ENCODE results near the gene LTN1.
A peak's percentile ranks its signal among the peaks of the same experiment; 100 is the strongest.

LTN1 gene

DNA sequence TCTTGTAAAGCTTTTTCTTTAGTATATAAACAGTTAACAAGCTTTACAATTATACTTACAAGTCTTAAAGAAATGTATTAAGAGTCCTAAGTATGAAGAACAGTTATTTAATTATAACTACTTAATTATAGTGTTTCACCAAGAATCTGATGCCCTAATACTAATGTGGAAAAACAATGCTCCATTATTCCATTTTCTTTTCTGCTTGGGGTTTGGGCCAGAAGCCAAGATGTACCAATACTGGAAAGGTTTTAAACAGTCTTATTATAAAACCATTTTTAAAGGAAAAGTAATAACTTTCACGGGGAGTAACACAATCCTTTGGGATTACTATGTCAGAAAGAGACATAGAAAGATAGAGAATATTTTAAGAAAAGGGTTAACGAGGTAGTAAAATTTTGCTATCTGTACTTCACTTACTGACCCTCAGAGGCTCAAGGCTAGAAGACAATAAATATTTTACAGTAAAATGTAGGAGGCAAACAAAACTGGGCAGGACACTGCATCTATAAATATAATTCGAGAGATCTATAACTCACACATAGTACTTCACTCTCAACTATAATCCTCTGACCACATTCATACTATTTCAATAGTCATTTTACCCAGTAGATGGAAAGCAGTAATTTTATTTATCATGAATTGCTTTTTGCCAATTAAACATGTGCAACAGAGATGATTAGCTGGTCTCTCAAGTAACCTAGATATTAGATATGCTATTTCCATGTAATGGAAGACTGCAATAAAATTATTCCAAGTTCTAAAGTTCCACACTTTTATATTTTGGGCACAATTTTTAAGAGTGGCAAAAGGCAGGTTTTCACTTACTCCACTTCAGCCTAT, 63.9 kb downstream of the LTN1 start:
- DNase-seq: no peak

DNA sequence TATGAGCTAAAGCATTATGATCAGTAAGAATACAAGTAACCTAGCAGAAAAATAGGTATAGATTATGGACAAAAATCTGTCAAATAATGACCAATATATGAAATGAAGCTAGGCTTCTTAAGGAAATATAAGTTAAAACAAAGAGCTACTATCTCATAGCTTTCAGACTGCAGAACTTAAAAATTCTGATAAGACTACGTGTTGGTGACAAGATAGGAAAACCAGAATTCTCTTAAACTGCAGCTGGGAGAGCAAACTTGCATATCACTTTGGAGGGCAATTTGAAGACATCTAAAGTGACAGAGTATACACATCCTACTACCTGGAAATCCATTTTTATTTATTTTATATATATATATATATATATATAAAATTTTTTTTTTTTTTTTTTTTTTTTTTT, 65.5 kb downstream of the LTN1 start:
- DNase-seq: no peak

- no peak for DNase-seq
These were observed 69.2 kb downstream of the LTN1 start for GRCh38 chr21:28923439-28923975.

- no peak for DNase-seq
These were observed 70.3 kb downstream of the LTN1 start for GRCh38 chr21:28922368-28922767.

- DNase-seq: no peak
These were observed 76.4 kb downstream of the LTN1 start for GRCh38 chr21:28916150-28916893.

- DNase-seq: no peak
These were observed 79.6 kb downstream of the LTN1 start for GRCh38 chr21:28913071-28913470.

DNA sequence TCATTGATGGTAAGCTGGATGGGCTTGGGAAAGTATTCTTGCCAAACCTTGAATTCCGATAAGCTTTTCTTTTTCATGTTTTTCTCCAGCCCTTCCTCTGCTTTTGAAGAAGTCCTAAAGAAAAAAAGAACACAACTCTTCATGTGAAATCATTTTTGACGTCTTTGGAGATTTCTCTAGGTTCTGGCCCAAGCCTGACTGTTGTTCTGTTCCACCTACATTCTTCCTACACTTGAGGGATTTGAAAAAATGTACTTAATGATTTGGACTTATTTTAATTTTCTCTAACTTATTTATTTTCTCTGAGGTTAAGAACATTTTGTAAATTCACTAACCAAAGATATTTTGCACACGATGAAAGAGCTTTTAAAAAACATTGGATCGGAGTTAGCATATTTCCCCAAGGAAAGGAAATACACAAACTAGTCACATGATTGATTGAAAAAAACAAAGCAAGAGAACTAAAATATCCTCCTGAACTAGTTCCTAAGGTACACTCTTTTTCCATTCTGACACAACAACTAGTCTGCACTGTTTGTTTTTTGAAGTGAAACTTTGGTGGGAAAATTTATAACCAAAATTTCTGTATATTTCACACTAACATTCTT, 82.3 kb downstream of the LTN1 start:
- no peak for DNase-seq

DNA sequence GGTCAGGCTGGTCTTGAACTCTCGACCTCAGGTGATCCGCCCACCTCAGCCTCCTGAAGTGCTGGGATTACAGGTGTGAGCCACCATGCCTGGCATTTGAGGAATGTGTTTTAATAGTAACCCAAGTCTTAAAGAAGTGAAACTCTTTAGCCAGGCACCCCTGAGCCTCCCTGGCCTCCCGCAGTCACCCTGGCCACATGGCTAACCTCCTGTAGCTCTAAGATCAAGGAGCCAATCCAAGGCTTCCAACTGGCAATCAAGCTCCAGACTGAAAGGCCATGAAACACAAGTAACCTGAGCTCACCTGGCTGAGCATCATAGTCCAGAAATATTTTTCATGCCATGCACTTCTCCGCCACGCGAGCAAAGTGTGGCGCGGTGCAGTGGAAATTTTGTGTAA, 84.3 kb downstream of the LTN1 start:
- no peak for DNase-seq

- DNase-seq: no peak
These were observed 85.8 kb downstream of the LTN1 start for GRCh38 chr21:28906841-28907240.

DNA sequence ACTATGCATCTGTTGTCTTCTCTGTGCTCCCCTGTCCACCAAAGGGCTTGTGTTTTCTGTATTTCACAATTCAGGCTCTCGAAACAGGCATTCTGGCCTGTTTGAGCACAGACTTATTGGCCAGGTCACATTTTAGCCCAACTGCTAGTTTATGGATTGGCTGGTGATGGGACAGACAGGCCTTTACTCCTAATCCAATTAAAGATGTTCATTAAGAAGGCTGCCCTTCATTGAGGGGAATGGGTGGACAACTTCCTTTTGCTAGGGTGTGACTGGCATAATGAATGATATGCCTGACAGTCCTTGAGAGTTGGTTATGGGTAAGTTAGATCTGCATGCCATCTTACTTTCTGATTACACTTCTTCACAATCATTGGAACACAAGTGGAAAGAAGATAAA, 86.4 kb downstream of the LTN1 start:
- no peak for DNase-seq

DNA sequence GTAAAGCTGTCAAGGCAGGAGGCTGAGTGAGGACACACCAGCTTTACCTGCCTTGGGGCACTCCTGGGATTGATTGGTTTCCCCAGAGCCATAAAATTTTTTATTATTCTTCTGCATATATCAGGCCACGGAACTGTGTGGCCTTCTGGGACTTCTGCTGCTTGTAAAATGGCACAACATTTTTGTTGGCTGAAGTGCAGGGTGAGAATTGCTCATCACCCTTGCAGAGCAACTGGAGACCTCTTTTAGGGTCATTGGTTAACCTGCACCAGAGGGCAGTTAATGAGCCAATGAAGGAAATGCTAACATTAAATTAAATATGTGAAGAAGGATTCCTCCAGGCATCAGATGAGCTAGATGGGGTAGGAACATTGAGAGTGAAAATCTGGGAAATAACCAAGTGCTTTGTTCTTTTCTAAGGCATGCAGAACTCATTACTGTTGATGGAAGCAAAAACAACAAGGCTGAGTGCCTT, 87.7 kb downstream of the LTN1 start:
- no peak for DNase-seq

- DNase-seq: no peak
These were observed 89.2 kb downstream of the LTN1 start for GRCh38 chr21:28903448-28903847.

GRCh38 chr21:28900481-28900880, 92.2 kb downstream of the LTN1 start:
- no peak for DNase-seq

DNA sequence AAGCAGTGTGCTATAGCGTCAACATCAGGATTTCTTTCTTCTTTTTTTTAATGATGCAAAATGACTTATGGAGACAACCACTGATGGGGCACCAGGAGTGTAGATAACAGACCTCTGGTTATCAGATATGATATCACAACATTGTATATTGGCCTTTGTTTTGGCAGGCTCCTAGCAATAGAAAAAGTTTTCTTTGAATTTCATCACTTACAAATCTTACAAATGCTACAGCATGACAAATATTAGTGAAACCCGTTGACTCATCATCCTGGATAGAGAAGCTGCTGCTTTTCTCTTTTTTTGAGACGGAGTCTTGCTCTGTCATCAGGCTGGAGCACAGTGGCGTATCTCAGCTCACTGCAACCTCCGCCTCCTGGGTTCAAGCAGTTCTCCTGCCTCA, 92.9 kb downstream of the LTN1 start:
- no peak for DNase-seq

- DNase-seq: no peak
These were observed 93.5 kb downstream of the LTN1 start for GRCh38 chr21:28899220-28899619.

DNA sequence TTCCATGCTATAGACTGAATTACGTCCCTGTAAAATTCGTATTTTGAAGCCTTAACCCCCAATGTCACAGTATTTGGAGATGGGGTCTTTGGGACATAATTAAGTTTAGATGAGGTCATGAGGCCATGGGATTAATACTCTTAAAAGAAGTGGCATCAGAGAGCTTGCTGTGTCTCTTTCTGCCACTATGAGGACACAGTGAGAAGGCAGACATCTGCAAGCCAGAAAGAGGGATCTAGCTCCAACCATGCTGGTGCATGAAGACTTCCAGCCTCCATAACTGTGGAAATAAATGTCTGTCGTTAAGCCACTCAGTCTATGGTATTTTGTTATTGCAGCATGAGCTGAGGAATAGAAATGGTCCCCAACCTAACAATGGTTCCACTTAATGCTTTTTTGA, 99.0 kb downstream of the LTN1 start:
- no peak for DNase-seq

- no peak for DNase-seq
These were observed 100.2 kb downstream of the LTN1 start for GRCh38 chr21:28892199-28893111.

- no peak for DNase-seq
These were observed 106.9 kb downstream of the LTN1 start for GRCh38 chr21:28885853-28886177.

DNA sequence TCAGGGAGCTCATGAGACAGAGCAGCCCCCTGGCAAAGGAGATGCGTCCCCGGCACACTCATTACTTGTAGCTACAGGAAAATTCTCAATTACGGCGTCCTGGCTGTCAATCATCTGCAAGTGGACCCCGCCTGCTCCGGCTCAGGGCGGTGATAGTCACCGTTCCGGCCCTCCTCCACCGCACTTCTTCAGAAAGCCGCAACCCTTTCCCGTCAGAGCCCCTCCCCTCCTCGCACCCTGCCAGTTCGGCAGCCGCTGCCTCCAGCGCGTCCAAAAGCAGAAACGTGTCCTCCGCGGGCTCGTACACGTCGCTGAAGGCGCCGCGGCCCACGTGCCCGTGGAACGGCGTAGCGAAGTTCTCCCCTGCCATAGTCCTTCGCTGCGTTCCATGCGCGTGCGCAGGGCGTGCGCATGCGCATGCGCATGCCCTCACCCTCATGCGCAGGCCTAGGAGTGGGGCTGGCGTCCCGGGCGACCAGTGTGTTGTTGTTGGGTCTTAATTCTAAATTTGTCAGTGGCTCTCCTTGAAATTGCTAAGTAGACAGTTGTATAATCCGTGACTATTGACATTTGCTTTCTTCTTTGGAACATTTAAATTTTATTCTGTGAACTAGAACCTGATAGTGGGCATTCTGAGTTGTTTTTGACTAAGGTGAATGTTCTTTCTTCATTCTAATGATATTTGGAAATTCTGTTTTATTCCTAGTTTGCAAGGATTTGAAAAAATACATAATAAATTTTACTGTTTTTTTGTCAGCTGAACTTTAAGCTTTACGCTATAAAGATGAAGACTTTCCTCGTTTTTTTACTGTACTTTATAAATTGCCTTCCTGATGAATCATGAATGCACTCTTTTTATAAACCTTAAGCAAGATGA, 107.5 kb downstream of the LTN1 start:
- peak; percentile 88 for DNase-seq

DNA sequence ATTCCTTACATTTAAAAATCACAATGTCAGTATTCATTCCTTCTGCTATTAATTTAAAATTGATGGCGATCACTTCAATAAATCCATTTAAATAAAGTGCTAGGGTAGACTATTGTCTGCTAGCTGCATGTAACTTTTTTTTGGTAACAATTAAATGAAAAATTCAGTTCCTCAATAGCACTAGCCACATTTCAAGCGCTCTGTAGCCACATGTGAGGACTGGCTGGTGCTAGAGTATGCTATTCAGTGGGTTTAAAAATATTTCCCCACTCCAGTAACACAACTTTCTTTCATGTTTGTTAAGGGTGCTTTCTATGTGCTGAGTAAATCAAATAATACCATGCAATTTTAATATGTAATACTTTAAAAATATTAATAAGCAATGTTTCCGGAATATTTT, 108.2 kb downstream of the LTN1 start:
- peak; percentile 5 for DNase-seq

DNA sequence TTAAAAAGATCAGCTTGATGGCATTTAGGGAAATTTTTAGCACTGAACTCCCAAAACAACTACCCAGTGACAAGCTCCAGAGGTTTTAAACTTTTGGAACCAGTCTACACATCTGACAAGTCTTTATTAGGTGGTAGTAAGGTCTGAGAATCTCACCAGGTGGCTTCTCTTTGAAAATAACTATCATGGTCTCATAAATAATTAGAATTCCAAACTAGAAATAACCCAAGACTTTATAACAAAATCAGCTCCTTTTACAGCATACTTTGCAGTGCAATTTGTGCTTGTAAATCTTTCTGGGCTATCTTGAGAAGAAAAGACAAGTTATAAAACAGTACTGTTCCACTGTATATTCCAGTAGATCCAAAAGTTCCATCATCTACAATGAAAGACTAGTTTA, 108.7 kb downstream of the LTN1 start:
- DNase-seq: no peak

DNA sequence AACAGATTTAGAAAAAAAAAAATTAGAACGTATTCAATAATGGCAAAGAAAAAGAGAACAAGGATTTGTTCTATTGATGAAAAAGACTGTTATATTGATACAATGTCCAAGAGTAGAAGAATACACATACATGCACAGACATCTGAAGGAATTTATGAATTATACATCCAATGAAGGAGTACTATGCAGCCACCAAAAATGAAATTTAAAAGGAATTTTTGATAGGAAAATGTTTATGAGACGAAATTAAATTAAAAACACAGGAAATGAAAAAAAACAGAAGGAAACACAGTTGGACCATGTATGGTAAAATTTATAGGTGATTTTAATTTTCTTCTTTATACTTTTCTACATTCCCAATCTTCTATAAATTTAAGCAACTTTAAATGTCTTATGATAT, 110.3 kb downstream of the LTN1 start:
- no peak for DNase-seq
